B cell (primary cell): ENCODE results near the gene EFR3B. TPM values are rescaled to one million over a fixed set of nuclear protein-coding genes. Genes with fewer than 3 reads are reported as not detected.

Experiments
- polyA plus RNA-seq: library from polyadenylated mRNA; depleted of rRNA; stranded (reverse); fragments of >200 nt; gene quantifications from 2 replicates; pipeline ENCODE4 v1.2.3, GENCODE V29; 2012
- small RNA-seq: library from RNA; depleted of rRNA; stranded (forward); fragments of <200 nt; gene quantifications from one replicate; pipeline ENCODE3, GENCODE V24; 2012; ENCODE audit warnings: low replicate concordance, low read depth; ENCODE audit not compliant: insufficient read length
- total RNA-seq, 2 donors: library from RNA; stranded (reverse); fragments of 120-200 nt in 1 of 2; gene quantifications; 1 replicate in 1 of 2; 2 replicates in 1 of 2; pipeline versions ENCODE4 v1.2.3 to v1.2.4, GENCODE V29; 2013 to 2022

The EFR3B gene
- total and polyA plus RNA-seq, 2 donors (not counting 1 experiment from before 2014, with no cell fraction given): 0.15 TPM; not detected in 1

Small RNA genes lying within 50 kb of the gene (small RNA-seq; reads per million reads assigned to genes)
- gene RF00019 (not detected), gene RN7SL856P (not detected)

Other genes starting within 250 kb of the EFR3B start
- 20.2 and 20.4 TPM in 2 replicates for gene PTRHD1, start 248.7 kb upstream of the EFR3B start, total RNA-seq
- gene PTRHD1, start 248.7 kb upstream of the EFR3B start, polyA plus RNA-seq: 16.6 and 29.8 TPM in 2 replicates
- 10.4 and 10.8 TPM in 2 replicates for gene CENPO, start 248.7 kb upstream of the EFR3B start, total RNA-seq
- gene CENPO, start 248.7 kb upstream of the EFR3B start, polyA plus RNA-seq: 3.8 and 4.5 TPM in 2 replicates
- 48.2 and 48.4 TPM in 2 replicates for gene ADCY3, start 121.8 kb upstream of the EFR3B start, total RNA-seq
- 56.5 and 73.0 TPM in 2 replicates for gene ADCY3, start 121.8 kb upstream of the EFR3B start, polyA plus RNA-seq
- gene DNAJC27, start 70.1 kb upstream of the EFR3B start, total RNA-seq: 15.6 and 16.6 TPM in 2 replicates
- 6.0 and 12.5 TPM in 2 replicates for gene DNAJC27, start 70.1 kb upstream of the EFR3B start, polyA plus RNA-seq
- 3.4 and 4.3 TPM in 2 replicates for gene POMC, start 126.5 kb downstream of the EFR3B start, total RNA-seq
- 16.7 and 21.2 TPM in 2 replicates for gene POMC, start 126.5 kb downstream of the EFR3B start, polyA plus RNA-seq